ENCODE data around the gene SPNS1.
"Not testable (repeated sequence)": the region's sequence is repeated elsewhere in the genome, so short reads cannot be mapped to it uniquely, and the experiment has no call there.

SPNS1 gene

GRCh38 chr16:28967156-28967555 lies 7.4 kb upstream of the SPNS1 start:
- Histone ChIP-seq H3K27me3 (no peaks in the 10 kb centered on the region), H3K4me3 (ENCODE audit: low read depth, low read length) (no peak overlapping the region), H3K36me3 (peaks cover 16% of the 10 kb centered on the region), H3K9me3 (no peaks in the 10 kb centered on the region), H3K4me1 (no peaks in the 10 kb centered on the region)
- no peak for TF ChIP-seq CTCF (IDR thresholded peaks at IDR 0.05; ENCODE audit: low read depth, low read length)
- no peak for DNase-seq

GRCh38 chr16:28969696-28970095 lies 4.9 kb upstream of the SPNS1 start:
- H3K36me3 ChIP-seq; H3K4me1 ChIP-seq; H3K4me3 ChIP-seq (ENCODE audit: low read depth, low read length); H3K27me3 ChIP-seq; H3K9me3 ChIP-seq; DNase-seq: not testable (repeated sequence)

GRCh38 chr16:28974007-28974436 lies 556 bp upstream of the SPNS1 start:
- Histone ChIP-seq H3K4me1 (no peaks in the 10 kb centered on the region; the same call in 1 of the 2 replicates), H3K36me3 (no peaks in the 10 kb centered on the region), H3K9me3 (no peaks in the 10 kb centered on the region), H3K4me3 (ENCODE audit: low read depth, low read length) (peak overlapping the region; percentile 96), H3K27me3 (no peaks in the 10 kb centered on the region)
- TF ChIP-seq CTCF (IDR thresholded peaks at IDR 0.05; ENCODE audit: low read depth, low read length): peak; percentile 88
- DNase-seq: peak; percentile 86

GRCh38 chr16:28975158-28975599 lies 601 bp downstream of the SPNS1 start:
- H3K27me3 ChIP-seq: no peaks in the 10 kb centered on the region
- H3K4me1 ChIP-seq: no peaks in the 10 kb centered on the region; the same call in 1 of the 2 replicates
- peak overlapping the region; percentile 96 for H3K4me3 ChIP-seq (ENCODE audit: low read depth, low read length)
- TF ChIP-seq CTCF (IDR thresholded peaks at IDR 0.05; ENCODE audit: low read depth, low read length): no peak
- no peak for DNase-seq
- H3K9me3 ChIP-seq: no peaks in the 10 kb centered on the region
- no peaks in the 10 kb centered on the region for H3K36me3 ChIP-seq

GRCh38 chr16:28977703-28978662 lies 3.4 kb downstream of the SPNS1 start:
- Histone ChIP-seq H3K27me3 (no peaks in the 10 kb centered on the region), H3K9me3 (no peaks in the 10 kb centered on the region), H3K36me3 (peaks cover 7% of the 10 kb centered on the region; the same call in 1 of the 2 replicates), H3K4me3 (ENCODE audit: low read depth, low read length) (no peak overlapping the region), H3K4me1 (no peaks in the 10 kb centered on the region; the same call in 1 of the 2 replicates)
- TF ChIP-seq CTCF (IDR thresholded peaks at IDR 0.05; ENCODE audit: low read depth, low read length): peak; percentile 51
- no peak for DNase-seq

- not testable (repeated sequence) for H3K27me3 ChIP-seq; H3K9me3 ChIP-seq; DNase-seq; H3K4me3 ChIP-seq (ENCODE audit: low read depth, low read length); H3K4me1 ChIP-seq; H3K36me3 ChIP-seq
- TF ChIP-seq CTCF (IDR thresholded peaks at IDR 0.05; ENCODE audit: low read depth, low read length): 0 out of 2 replicates have a peak, but pooled peaks have one; percentile 2
Measured at GRCh38 chr16:28980330-28980729, 5.8 kb downstream of the SPNS1 start.
